CD4-positive, alpha-beta T cell treated with Interferon alpha-2 for 1 hour (primary cell): Measurements from ENCODE around the gene HLA-F.

ENCODE experiments used
- DNase-seq, 2 donors: peaks; one replicate each; pipeline ENCODE4 v3.0.0-alpha.2; 2020 to 2022

The HLA-F gene

GRCh38 chr6:29723262-29723665 lies at the start of gene HLA-F:
TSS of gene HLA-F (plus strand) at chr6:29723434. CDS start at chr6:29723464, 30 bp downstream.
- peak; percentile 94 to 97 for DNase-seq

DNA sequence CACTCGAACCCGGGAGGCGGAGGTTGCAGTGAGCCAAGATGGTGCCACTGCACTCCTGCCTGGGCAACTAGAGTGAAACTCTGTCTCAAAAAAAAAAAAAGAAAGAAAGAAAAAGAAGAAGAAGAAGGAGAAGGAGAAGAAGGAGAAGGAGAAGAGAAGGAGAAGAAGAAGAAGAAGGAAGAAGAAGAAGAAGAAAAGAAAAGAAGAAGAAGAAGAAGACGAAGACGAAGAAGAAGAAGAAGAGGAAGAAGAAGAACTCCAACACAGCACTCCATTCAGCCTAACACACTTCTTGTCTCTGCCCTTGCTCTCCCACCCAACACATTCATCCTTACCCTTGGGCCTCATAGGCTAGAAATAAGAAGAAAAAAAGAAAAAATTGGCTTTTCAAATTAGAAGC lies 49.2 kb upstream of the HLA-F start:
- no peak for DNase-seq

DNA sequence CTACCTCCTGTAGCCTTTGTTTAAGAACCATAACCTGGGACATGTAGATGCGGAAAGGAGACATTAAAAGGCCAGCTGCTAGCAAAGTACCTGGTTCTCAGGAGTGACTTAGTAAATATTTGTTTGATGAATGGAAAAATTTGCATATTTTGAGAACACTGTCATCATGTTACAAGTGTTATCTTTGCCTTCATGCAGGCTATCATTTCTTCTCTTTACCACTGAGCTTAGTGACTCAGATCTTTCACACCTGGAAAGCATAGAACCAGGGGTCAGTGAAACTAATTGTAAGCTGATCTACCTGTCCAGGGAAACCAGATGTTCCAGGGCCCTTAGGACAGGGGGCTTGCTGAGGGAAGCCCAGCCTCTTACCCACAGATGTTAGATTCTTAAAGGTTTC lies 47.7 kb upstream of the HLA-F start:
- no peak for DNase-seq

- no peak for DNase-seq
These were observed 46.1 kb upstream of the HLA-F start for GRCh38 chr6:29676981-29677601.

DNA sequence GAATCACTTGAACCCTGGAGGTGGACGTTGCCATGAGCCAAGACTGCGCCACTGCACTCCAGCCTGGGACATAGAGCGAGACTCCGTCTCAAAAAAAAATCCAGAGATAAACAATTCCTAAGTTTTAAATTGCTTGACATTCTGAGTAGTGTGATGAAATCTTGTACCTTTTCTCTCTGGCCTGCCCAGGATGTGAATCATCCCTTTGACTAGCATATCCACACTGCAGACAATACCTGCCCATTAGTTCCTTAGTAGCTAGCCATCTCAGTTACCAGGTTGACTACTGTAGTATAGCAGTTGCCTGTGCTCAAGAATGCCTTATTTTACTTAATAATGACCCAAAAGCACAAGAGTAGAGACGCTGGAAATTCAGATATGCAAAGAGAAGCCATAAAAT lies 45.1 kb upstream of the HLA-F start:
- DNase-seq, result no peak

- no peak for DNase-seq
These were observed 43.3 kb upstream of the HLA-F start for GRCh38 chr6:29679962-29680361.

DNA sequence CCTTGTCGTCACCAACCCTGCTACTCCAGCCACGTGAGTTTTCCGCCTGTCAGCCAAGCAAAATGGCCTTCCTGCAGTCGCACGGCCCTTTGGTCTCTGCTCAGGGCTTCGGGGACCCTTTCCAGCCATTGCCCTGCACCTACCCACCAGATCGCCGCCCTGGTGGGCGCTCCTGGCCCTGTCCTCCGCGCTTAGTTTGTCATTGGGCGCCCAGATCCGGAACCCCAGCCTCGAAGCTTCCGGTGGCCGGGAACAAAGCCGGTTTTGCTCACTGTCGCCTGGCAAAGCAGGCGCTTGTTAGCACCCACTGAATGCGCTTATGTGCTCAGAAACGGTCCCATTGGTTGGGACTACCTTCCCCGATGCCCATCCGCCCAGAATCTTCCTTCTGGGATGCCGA lies 42.8 kb upstream of the HLA-F start:
- no peak for DNase-seq

- DNase-seq, result no peak
These were observed 42.3 kb upstream of the HLA-F start, which contains the start of gene ZFP57 for GRCh38 chr6:29680904-29681303. TSS of gene ZFP57 (minus strand) at chr6:29681152. CDS start at chr6:29677003, 4,149 bp downstream.

GRCh38 chr6:29681811-29682210 lies 41.4 kb upstream of the HLA-F start:
- no peak for DNase-seq

- DNase-seq, result no peak
These were observed 37.4 kb upstream of the HLA-F start for GRCh38 chr6:29685718-29686326.

DNA sequence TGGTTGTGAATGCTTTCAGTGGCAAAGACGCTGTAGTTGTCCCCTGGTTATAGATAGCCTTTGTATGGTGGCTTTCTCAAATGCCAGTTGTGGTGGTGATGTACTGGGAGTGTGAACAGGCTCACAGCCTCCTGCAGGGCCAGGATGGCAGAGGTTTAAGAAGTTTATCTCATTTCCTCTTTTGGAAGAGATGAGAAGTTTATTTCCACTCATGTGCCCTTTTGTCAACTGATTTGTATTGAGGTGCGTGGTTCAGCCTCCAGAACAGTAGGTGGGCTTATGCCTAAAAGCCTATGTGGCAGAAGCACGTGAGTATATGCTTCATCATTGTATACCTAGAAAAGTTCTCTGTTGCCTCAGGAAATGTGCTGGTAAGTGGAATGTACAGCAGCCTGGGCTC lies 28.6 kb upstream of the HLA-F start:
- DNase-seq, result no peak

GRCh38 chr6:29696147-29697125 lies 26.8 kb upstream of the HLA-F start:
- no peak for DNase-seq

DNA sequence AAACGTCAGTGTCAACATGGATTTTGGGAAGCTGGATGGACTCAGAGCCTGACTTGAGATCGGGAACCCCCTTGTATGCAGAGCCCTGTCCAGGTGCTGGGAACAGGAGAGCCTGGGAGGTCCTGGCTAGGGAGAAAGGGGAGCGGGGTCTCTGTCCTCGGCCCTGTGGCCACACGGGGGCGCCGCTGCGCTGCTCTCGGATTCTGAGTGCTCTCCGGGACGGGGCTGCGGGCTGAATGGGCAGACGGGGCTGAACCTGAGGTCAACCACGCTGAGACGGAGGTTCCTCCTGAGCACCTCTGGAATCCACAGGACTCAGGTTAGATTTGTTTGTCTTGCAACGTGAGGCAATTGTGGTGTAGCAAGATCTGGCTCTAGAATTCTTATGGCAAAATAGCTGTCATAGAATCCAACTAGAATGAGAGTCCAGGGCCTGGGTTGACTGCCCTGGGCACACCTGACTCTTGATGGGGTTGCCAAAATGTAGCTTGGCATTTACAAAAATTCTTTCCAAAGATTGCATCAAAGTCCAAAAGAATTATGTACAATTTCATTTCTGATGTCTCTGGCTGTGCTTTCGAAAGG lies 20.6 kb upstream of the HLA-F start:
- DNase-seq, result peak; percentile 65 to 80

GRCh38 chr6:29705389-29706231 lies 17.6 kb upstream of the HLA-F start:
- DNase-seq, result peak in 1 of 2 donors; percentile 58

DNA sequence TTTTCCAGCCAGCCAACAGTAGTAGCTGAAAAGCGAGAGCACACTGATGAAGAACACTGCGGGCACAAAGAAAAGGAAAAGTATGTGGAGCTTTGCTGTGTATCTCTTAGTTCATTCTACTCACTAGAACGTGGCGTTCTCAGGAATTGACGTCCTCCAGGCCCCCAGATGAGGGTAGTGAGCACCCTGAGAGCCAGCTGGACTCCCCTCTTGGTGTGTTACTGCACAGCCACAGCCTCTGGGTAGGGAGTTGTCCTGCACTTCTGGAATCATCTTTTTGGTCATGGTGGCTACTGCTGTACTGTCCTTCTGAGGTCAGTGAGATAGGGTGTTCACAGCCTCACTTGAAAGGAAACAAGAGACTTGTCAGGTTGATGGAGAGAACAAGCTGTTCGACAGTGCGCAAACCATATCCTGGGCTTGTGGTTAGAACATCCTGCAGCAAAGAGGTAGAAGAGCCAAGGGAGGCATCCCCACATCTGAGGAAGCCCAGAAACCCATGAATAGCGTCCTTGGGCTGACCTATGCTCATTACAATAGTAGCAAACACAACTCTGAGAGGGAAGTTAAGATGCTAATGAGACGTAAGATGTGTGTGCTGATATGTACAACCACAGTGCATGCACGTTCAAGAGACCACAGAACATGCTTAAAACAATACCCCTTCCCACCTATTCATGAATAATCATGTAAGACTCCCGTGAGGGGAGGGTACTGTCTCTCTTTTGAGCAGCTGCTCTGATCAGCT lies 14.6 kb upstream of the HLA-F start:
- DNase-seq, result peak; percentile 63 to 84

- DNase-seq, result no peak
These were observed 14.0 kb upstream of the HLA-F start for GRCh38 chr6:29709188-29709587.

GRCh38 chr6:29710281-29710941 lies 12.8 kb upstream of the HLA-F start:
- no peak for DNase-seq

- DNase-seq, result peak in 1 of 2 donors; percentile 64
These were observed 2.4 kb upstream of the HLA-F start for GRCh38 chr6:29720863-29721262.

- peak; percentile 81 to 90 for DNase-seq
These were observed 693 bp downstream of the HLA-F start for GRCh38 chr6:29723666-29724588.
